Epithelial cell of prostate (primary cell): ENCODE results near the gene PDXDC1.
"Not testable (repeated sequence)": the region's sequence is repeated elsewhere in the genome, so short reads cannot be mapped to it uniquely, and the experiment has no call there.

ENCODE experiments used
- DNase-seq: peaks from one replicate; pipeline ENCODE4 v3.0.0-alpha.2; 2011; ENCODE audit warnings: low read depth, low spot score
- H3K27ac ChIP-seq: fragments of 450-650 bp; 2 replicates; pipeline ENCODE4 v1.5.1; 2017; ENCODE audit warnings: mild to moderate bottlenecking

PDXDC1 gene

GRCh38 chr16:15055141-15056053, 80.6 kb downstream of the PDXDC1 start:
- no peak overlapping the region for H3K27ac ChIP-seq
- no peak for DNase-seq

DNA sequence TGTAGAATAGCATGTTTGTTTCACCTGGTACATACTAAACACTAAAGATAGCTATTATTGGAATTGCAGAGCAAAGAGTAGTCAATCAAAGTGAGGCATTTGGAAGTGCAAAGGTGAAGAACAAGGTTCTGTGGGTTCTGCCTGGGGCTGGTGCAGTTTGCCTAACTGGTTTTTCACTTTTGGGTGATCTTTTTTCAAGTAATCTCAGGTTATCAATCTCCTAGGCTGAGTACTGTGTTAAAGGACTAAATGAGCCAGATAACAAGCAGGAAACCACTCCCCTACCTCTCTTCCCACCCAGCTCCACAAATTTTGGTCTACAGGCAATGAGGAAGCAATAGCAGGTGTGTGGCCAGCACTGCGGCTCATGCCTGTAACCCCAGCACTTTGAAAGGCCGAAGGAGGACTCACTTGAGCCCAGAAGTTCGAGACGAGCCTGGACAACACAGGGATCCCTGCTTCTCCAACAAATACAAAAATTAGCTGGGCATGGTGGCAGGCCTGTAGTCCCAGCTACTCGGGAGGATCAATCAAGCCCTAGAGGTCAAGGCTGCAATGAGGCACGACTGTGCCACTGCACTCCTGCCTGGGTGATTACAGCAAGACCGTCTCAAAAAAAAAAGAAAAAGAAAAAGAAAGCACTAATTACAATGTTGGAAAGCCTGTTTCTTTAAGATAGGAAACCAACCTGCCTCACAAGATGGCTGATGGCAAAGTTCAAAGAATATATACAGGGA, 83.0 kb downstream of the PDXDC1 start:
- H3K27ac ChIP-seq = no peak overlapping the region
- DNase-seq = no peak

DNA sequence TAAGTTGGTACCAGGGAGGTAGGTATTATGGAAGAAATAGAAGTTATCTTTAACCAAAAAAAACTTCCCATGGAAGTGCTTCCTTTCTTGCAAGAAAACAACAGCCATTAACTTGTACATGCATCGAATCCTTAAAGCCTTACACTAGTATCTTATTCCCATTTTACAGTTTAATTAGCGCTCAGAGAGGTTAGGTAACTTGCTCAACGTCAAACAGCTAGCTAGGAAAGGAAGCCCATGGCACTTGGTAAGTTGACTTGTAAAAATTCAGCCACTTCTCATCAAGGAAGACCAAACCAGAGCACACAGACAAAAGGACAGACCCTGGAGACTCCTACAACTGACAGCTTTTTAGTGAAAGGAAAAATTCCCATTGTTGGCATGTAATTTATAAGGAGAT, 84.5 kb downstream of the PDXDC1 start:
- no peak for DNase-seq
- H3K27ac ChIP-seq = no peak overlapping the region

GRCh38 chr16:15062085-15062810, 87.4 kb downstream of the PDXDC1 start:
- H3K27ac ChIP-seq = peak overlapping the region; percentile 59
- DNase-seq = not testable (repeated sequence)

DNA sequence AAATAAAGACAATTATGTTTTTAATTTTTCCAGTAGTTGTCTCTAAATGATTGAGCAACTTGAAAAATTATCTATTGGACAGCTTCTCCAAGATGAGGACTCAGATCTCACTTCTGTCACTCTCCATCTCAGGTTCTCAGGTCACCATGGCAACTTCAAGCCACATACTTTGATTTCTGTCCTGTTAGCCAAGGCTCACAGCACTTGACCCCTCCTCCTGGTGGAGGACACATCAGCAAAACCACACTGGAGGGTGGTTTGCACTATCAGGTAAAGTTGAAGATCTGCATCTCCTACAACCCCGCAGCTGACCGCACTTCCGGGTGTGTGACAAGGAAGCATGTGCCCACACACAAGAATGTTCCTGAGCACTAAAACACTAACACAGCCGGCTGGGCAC, 91.1 kb downstream of the PDXDC1 start:
- H3K27ac ChIP-seq, DNase-seq: not testable (repeated sequence)

- H3K27ac ChIP-seq, DNase-seq: not testable (repeated sequence)
These were observed 91.9 kb downstream of the PDXDC1 start for GRCh38 chr16:15066690-15067089.

- DNase-seq, H3K27ac ChIP-seq: not testable (repeated sequence)
These were observed 96.2 kb downstream of the PDXDC1 start for GRCh38 chr16:15071013-15071412.

GRCh38 chr16:15071916-15072769, 97.3 kb downstream of the PDXDC1 start:
- not testable (repeated sequence) for H3K27ac ChIP-seq, DNase-seq

DNA sequence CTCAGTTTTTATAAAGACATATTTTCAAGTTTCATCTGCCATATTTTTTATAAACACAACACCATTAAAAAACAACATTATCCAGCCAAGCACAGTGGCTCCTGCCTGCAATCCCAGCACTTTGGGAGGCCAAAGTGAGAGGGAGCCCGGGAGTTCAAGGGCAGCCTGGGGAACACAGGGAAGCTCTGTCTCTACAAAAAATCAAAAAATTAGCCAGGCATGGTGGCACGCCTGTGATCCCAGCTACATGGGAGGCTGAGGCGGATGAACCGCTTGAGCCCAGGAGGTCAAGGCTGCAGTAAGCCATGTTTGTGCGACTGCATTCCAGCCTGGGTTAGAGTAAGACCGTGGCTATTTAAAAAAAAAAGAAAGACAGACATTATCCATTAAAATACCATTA, 98.3 kb downstream of the PDXDC1 start:
- H3K27ac ChIP-seq = no peak overlapping the region
- DNase-seq = no peak

DNA sequence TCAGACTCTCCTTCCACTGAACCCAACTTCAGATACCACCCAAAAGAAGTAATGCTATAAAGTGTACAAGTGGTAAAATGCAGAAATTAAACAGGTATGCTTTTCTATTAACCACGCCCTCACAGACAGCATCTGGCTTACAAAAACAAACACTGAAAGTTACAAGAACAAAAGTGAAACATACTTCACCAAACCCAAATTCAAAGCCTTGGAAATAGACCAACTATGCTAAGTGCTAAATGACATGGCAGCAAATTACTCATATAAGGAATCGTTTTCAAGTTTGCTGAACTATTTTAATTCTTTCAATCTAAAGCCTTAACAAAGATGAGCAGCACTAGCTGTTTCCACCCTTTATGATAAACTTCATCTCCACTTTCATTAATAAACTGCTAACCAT, 101.3 kb downstream of the PDXDC1 start:
- not testable (repeated sequence) for H3K27ac ChIP-seq, DNase-seq

- H3K27ac ChIP-seq, DNase-seq: not testable (repeated sequence)
These were observed 106.1 kb downstream of the PDXDC1 start for GRCh38 chr16:15080883-15081282.

GRCh38 chr16:15082788-15083187, 108.0 kb downstream of the PDXDC1 start:
- not testable (repeated sequence) for H3K27ac ChIP-seq, DNase-seq

- H3K27ac ChIP-seq, DNase-seq: not testable (repeated sequence)
These were observed 115.9 kb downstream of the PDXDC1 start for GRCh38 chr16:15090663-15091269.

DNA sequence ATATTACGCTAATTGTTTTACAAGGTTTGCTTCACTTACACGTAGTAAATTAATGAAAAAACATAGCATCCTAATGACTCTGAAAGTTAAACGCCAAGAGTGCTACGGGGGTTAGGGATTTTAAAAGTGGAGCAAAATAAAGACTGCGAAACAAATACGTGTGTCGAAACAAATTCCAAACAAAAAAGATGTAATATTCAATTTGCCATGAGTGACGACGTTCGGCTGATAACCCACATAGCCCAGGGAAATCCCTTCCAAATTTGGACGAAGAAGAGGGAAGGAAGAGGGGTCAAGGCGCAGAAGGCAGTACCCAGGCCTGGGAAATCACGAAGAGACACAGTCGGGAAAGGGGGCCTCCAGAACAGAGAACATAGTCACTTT, 118.7 kb downstream of the PDXDC1 start:
- peak overlapping the region; percentile 40 for H3K27ac ChIP-seq
- DNase-seq = not testable (repeated sequence)

DNA sequence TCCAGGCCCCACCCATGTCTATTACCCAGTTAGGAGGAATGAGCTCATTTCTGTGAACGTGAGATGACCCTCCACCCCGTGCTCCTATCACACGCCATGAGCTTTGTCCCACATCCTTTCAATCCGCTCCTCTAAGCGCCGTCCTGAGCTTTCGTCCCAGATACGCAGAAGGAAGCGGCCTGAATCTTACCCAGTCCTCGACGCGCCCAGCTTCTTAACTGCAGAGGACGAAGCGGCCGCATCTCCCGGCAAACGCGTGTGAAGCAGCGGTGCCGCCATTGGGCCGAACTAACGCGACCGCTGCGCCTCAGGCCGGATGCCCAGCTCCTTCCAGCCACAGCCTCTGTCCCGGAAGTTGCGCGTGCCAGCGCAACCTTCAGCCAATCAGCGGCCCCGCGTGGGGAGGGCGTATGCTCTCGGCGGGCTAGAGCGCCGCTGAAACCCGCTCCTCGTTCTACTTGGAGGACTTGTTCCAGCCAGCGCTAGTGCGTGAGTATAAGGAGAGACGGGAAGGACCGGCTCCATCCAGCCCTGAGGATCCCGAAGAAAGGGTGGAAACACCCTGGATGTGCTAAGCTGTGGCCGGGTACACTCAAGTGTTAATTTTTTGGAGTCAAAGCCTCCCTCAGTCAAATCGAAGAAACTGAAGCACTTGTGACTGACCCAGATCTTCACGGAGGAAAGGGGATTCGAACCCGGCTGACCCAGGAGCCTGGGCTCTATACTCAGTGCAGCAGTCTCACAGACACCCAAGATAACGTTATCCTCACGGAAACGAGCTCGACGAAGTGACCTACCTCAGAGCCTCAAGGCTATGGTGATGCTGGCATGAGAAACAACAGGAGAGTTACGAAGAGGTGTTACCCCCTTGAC, 119.4 kb downstream of the PDXDC1 start, which contains the start of gene RRN3:
Gene RRN3 (minus strand): TSS at position 318 of the 873 bp plus-strand sequence. CDS start 39 bp downstream, at position 279.
- DNase-seq = peak; percentile 52

GRCh38 chr16:15096583-15096972, 121.8 kb downstream of the PDXDC1 start:
- DNase-seq, H3K27ac ChIP-seq: not testable (repeated sequence)

More for the DNA sequence above, 119.4 kb downstream of the PDXDC1 start, which contains the start of gene RRN3:
- peak within 1 kb of the TSS; percentile 40 for H3K27ac ChIP-seq

GRCh38 chr16:15099366-15099909, 124.6 kb downstream of the PDXDC1 start:
- H3K27ac ChIP-seq, DNase-seq: not testable (repeated sequence)
